A549 (cell line): Measurements from ENCODE around the gene RNF175. TPM values are rescaled to one million over a fixed set of nuclear protein-coding genes. Genes with fewer than 3 reads are reported as not detected.

ENCODE experiments used
- ATAC-seq, 2 experiments: fragments of 200-7000 bp in 1 of 2; fragments of >200 bp in 1 of 2; cut with Nextera tagmentation in 1 of 2; cut with Tn5 transposase in 1 of 2; 3 replicates each; pipeline versions ENCODE4 v1.8.0 to v1.9.1; 2018 to 2020; ENCODE audit warnings: mild to moderate bottlenecking in 1 of 2, moderate library complexity in 1 of 2
- CTCF ChIA-PET: fragments of 300-600 bp; sonication (Branson Sonifier 250); formaldehyde crosslinking; extraction: SDS; loops from one replicate; lab custom pipeline; 2021; ENCODE audit warnings: antibody characterized with exemption, inconsistent platforms; lab: Yijun Ruan, JAX
- POLR2A ChIA-PET: fragments of 350-600 bp; formaldehyde crosslinking; extraction: SDS; loops from one replicate; lab custom pipeline; 2021; ENCODE audit warnings: antibody characterized with exemption, inconsistent platforms; lab: Yijun Ruan, JAX
- DNase-seq, 2 experiments: peaks; one replicate each; pipeline versions ENCODE4 v3.0.0 to v3.0.0-alpha.2; 2011 to 2016; ENCODE audit warnings: low read depth in 1 of 2, low spot score in 1 of 2
- FAIRE-seq: peaks from 2 replicates; lab custom pipeline; 2011; peaks lifted over from hg19 to GRCh38; lab: Jason Lieb, UNC
- H3K27ac ChIP-seq, 2 experiments: fragments of >200 bp; sonication (Bioruptor Twin); formaldehyde crosslinking; 3 replicates each; pipeline ENCODE4 v1.5.1; 2016 to 2017
- H3K4me1 ChIP-seq: fragments of >200 bp; sonication (Bioruptor Twin); formaldehyde crosslinking; 3 replicates; pipeline ENCODE4 v1.6.1; 2016
- H3K4me2 ChIP-seq: fragments of >200 bp; sonication (Bioruptor Twin); formaldehyde crosslinking; 3 replicates; pipeline ENCODE4 v1.6.1; 2016
- H3K4me3 ChIP-seq: fragments of >200 bp; sonication (Bioruptor Twin); formaldehyde crosslinking; 3 replicates; pipeline ENCODE4 v1.5.1; 2016
- H3K9me3 ChIP-seq: fragments of >200 bp; sonication (Bioruptor Twin); formaldehyde crosslinking; 3 replicates; pipeline ENCODE4 v1.6.1; 2016
- BCL3 ChIP-seq: fragments of >200 bp; sonication (Bioruptor Twin); formaldehyde crosslinking; IDR thresholded peaks from 3 replicates; pipeline ENCODE4 v1.6.1; 2016
- E2F6 ChIP-seq: IDR thresholded peaks from 2 replicates; pipeline ENCODE4 v1.6.1; 2012; ENCODE audit warnings: low read depth, borderline replicate concordance
- EHF ChIP-seq: fragments of 250-450 bp; sonication (Bioruptor Pico); IDR thresholded peaks from 2 replicates; pipeline ENCODE4 v1.5.0; 2020; ENCODE audit warnings: mild to moderate bottlenecking
- FOSB ChIP-seq: fragments of 250-450 bp; sonication (Bioruptor Pico); IDR thresholded peaks from 2 replicates; pipeline ENCODE4 v1.5.0; 2020; ENCODE audit warnings: mild to moderate bottlenecking, moderate library complexity
- FOSL2 ChIP-seq, 2 experiments: fragments of 450-650 bp in 1 of 2; fragments of >200 bp in 1 of 2; sonication (Bioruptor Twin) in 1 of 2; formaldehyde crosslinking; IDR thresholded peaks; 2 replicates each; pipeline versions ENCODE4 v1.5.0 to v1.6.1; 2016 to 2020; ENCODE audit warnings: mild to moderate bottlenecking in 1 of 2, moderate library complexity in 1 of 2
- HES2 ChIP-seq: fragments of >200 bp; sonication (Bioruptor Twin); formaldehyde crosslinking; IDR thresholded peaks from 2 replicates; pipeline ENCODE4 v1.6.1; 2016
- HOXA7 ChIP-seq: fragments of 250-450 bp; sonication (Bioruptor Pico); IDR thresholded peaks from 2 replicates; pipeline ENCODE4 v1.5.0; 2020; ENCODE audit warnings: mild to moderate bottlenecking, moderate library complexity
- HOXB13 ChIP-seq: fragments of 250-450 bp; sonication (Bioruptor Pico); IDR thresholded peaks from 2 replicates; pipeline ENCODE4 v1.5.0; 2020; ENCODE audit warnings: low read depth, mild to moderate bottlenecking, moderate library complexity
- HOXB5 ChIP-seq: fragments of 250-450 bp; sonication (Bioruptor Pico); IDR thresholded peaks from 2 replicates; pipeline ENCODE4 v1.5.0; 2020; ENCODE audit warnings: mild to moderate bottlenecking, moderate library complexity
- JUN ChIP-seq, 2 experiments: fragments of >200 bp; sonication (Bioruptor Twin); formaldehyde crosslinking; IDR thresholded peaks; 2 replicates in 1 of 2; 3 replicates in 1 of 2; pipeline ENCODE4 v1.6.1; 2016 to 2017
- MAFK ChIP-seq: fragments of 450-650 bp; IDR thresholded peaks from 2 replicates; pipeline ENCODE4 v1.6.1; 2014; ENCODE audit not compliant: partially characterized antibody
- NFE2L2 ChIP-seq: fragments of 150-350 bp; conservative IDR thresholded peaks from 2 replicates; pipeline ENCODE4 v1.6.1; 2014; ENCODE audit warnings: low read length
- NPAS2 ChIP-seq: fragments of 250-450 bp; sonication (Bioruptor Pico); IDR thresholded peaks from 2 replicates; pipeline ENCODE4 v1.8.0; 2022; ENCODE audit warnings: mild to moderate bottlenecking, moderate library complexity, borderline replicate concordance
- PHF8 ChIP-seq: fragments of 200-600 bp; sonication (generic); IDR thresholded peaks from 2 replicates; pipeline ENCODE4 v1.6.1; 2016; ENCODE audit warnings: low read depth, mild to moderate bottlenecking, antibody characterized with exemption, moderate library complexity, borderline replicate concordance
- POLR2A ChIP-seq: IDR thresholded peaks from 2 replicates; pipeline ENCODE4 v1.6.1; 2012; ENCODE audit warnings: mild to moderate bottlenecking, low read length
- POLR2AphosphoS2 ChIP-seq: conservative IDR thresholded peaks from 2 replicates; pipeline ENCODE4 v1.6.1; 2012; ENCODE audit warnings: low read length, improper control_type of control experiment, inconsistent platforms
- RARB ChIP-seq: fragments of 250-450 bp; sonication (Bioruptor Pico); IDR thresholded peaks from 2 replicates; pipeline ENCODE4 v1.8.0; 2021; ENCODE audit warnings: mild to moderate bottlenecking, moderate library complexity
- RCOR1 ChIP-seq: fragments of 150-350 bp; IDR thresholded peaks from 2 replicates; pipeline ENCODE4 v1.6.1; 2014; ENCODE audit warnings: antibody characterized with exemption, low read length, low read depth
- RFX5 ChIP-seq: fragments of 450-650 bp; IDR thresholded peaks from 2 replicates; pipeline ENCODE4 v1.7.1; 2014; ENCODE audit warnings: antibody characterized with exemption, mild to moderate bottlenecking, moderate library complexity
- SMC3 ChIP-seq: fragments of >200 bp; sonication (Bioruptor Twin); formaldehyde crosslinking; IDR thresholded peaks from 3 replicates; pipeline ENCODE4 v1.6.1; 2018; ENCODE audit warnings: inconsistent platforms
- ZC3H11A ChIP-seq: fragments of 450-650 bp; IDR thresholded peaks from 2 replicates; pipeline ENCODE4 v1.6.1; 2014; ENCODE audit warnings: antibody characterized with exemption, mild to moderate bottlenecking
- ZFP36 ChIP-seq: fragments of 450-650 bp; IDR thresholded peaks from 2 replicates; pipeline ENCODE4 v1.6.1; 2014; ENCODE audit warnings: borderline replicate concordance; ENCODE audit not compliant: partially characterized antibody
- ZSCAN20 ChIP-seq: fragments of 250-450 bp; sonication (Bioruptor Pico); IDR thresholded peaks from 2 replicates; pipeline ENCODE4 v1.8.0; 2022; ENCODE audit warnings: mild to moderate bottlenecking, moderate library complexity
- WGBS: methylation state at CpG from one replicate; pipeline ENCODE4 v1.1.6; 2017; ENCODE audit errors: missing lambda C conversion rate; 5-methylcytosine and 5-hydroxymethylcytosine counted together
- polyA plus RNA-seq, 4 experiments: library from polyadenylated mRNA; depleted of rRNA in 3 of 4; stranded (reverse); fragments of >200 nt; fragmentation: RNase III in 1 of 4; extraction: RNeasy Plus Mini Kit Qiagen cat#74134 plus additional on column Dnase treatment in 1 of 4; gene quantifications; 2 replicates in 3 of 4; 3 replicates in 1 of 4; pipeline ENCODE4 v1.2.3, GENCODE V29; 2011 to 2017
- TF ChIP-seq, protein P1 (sequence below): fragments of 250-450 bp; sonication (Bioruptor Pico); IDR thresholded peaks from 2 replicates; pipeline ENCODE4 v1.5.0; 2020; ENCODE audit warnings: low read depth, mild to moderate bottlenecking, moderate library complexity

RNF175 gene
- polyA plus RNA-seq, 2 of the 4 experiments (the other 2 are of a cell fraction): not detected

DNA sequence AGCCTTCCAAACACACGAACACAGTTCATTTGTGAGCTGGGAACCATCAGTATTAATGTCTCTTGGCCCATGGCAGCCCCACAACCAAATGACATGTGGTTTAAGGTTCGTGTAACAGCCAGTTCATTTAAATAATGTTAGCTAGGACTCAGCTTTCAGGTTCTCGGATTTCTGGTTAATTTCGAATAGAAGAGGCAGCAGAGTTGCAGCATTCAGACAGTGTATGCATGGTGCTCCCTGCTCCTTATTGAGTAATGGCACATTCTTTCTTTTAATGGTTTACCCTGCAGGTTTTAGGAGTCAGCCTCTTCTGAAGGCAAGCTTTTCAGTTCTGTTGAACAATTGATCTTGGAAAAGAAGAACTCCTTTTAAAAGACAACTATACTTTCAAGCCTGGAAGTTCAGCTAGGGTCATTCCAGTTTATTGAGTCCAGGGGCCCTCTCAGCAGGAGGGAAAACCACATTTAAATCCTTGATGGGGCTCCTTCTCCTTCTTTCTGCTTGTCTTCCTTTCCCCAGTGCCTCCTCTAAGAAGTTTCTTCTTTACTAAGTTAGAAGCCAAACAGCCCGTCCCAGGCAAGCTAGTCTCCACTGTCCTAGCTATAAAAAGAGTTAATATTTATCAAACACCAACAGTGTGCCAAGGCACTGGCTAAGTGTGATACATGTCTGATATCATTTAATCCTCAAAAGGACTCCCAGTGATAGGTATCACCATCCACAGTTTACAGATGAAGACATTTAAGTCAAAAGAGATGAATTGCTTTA, 5.0 kb upstream of the RNF175 start:
- no peaks in the 10 kb centered on the region for H3K4me1 ChIP-seq
- TF ChIP-seq BCL3 (no peak), HES2 (no peak), NPAS2 (no peak), NFE2L2 (no peak), ZSCAN20 (CRISPR knock-in tag) (no peak)
- TF ChIP-seq, protein P1, sequence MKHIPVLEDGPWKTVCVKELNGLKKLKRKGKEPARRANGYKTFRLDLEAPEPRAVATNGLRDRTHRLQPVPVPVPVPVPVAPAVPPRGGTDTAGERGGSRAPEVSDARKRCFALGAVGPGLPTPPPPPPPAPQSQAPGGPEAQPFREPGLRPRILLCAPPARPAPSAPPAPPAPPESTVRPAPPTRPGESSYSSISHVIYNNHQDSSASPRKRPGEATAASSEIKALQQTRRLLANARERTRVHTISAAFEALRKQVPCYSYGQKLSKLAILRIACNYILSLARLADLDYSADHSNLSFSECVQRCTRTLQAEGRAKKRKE (CRISPR knock-in tag): no peak
- H3K27ac ChIP-seq: no peak overlapping the region
- CTCF ChIA-PET: interaction anchor here (1.5 kb wide), 1 partner anchor 15 kb away, joined by 4 read pairs; no protein-coding TSS in a partner anchor
- H3K4me3 ChIP-seq: no peak overlapping the region
- no peak for DNase-seq
- POLR2A ChIA-PET: no interaction called here
- FAIRE-seq: no peak
- no peak overlapping the region for H3K4me2 ChIP-seq
- WGBS: 0% methylated on average over 5 of the region's 5 CpGs
- H3K9me3 ChIP-seq: no peaks in the 10 kb centered on the region
- ATAC-seq: no peak

- ATAC-seq: no peak
- ChIA-PET CTCF (no interaction called here), POLR2A (no interaction called here)
- Histone ChIP-seq H3K9me3 (no peaks in the 10 kb centered on the region), H3K4me1 (no peaks in the 10 kb centered on the region), H3K4me2 (no peak overlapping the region), H3K27ac (no peak overlapping the region), H3K4me3 (no peak overlapping the region)
- FAIRE-seq: no peak
- no peak for DNase-seq
- WGBS: 43% methylated on average over 1 of the region's 1 CpG
- TF ChIP-seq ZSCAN20 (CRISPR knock-in tag): no peak
- no peak for TF ChIP-seq EHF
- no peak for TF ChIP-seq FOSL2 (IDR thresholded peaks at IDR 0.05)
- TF ChIP-seq FOSL2 (CRISPR knock-in tag; IDR thresholded peaks at IDR 0.05): no peak
- no peak for TF ChIP-seq HOXB13 (CRISPR knock-in tag)
- TF ChIP-seq HOXA7 (CRISPR knock-in tag): no peak
- TF ChIP-seq RFX5: no peak
- no peak for TF ChIP-seq SMC3
- no peak for TF ChIP-seq JUN (IDR thresholded peaks at IDR 0.05)
- no peak for TF ChIP-seq E2F6
- no peak for TF ChIP-seq MAFK
- no peak for TF ChIP-seq RARB
These were observed 3.6 kb upstream of the RNF175 start for GRCh38 chr4:153763404-153763803.

DNA sequence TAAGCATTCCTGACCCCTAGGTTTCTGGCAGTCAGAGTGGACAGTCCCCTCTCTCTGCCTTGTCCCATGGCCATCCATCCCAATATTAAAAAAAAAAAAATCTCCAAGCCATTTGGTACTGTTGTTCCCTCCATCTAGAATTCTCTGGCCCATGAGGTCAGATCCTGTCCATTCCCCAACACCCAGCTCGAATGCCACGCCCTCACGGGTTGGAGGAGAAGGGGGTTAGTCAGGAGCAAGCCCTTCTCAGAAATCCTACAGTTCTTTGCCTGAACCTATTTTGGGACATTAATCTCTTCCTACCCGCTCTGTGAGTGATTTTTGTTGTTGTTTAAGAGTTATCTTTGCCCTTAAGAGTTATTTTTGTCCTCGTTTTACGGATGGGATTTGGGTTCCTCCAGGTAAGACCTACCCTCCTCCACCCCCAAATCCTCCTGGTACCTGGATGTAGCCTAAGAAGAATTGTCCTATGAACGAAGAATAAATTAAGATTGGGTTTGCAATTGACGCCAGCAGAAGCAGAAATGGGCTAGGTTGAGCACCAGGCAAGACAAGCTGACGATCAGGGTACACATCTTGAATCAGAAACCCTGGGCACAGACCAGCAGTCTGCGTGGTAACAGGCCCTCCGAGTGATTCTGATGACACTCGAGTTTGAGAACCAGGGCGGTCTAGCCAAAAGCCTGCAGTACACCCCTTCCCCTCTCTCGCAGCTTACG, 977 bp downstream of the RNF175 start:
- Histone ChIP-seq H3K9me3 (no peaks in the 10 kb centered on the region), H3K27ac (no peak overlapping the region), H3K4me2 (no peak overlapping the region; the same call in 2 of the 3 replicates), H3K4me3 (no peak overlapping the region), H3K4me1 (no peaks in the 10 kb centered on the region)
- ATAC-seq: no peak
- TF ChIP-seq HOXB5 (CRISPR knock-in tag): no peak
- no peak for TF ChIP-seq ZC3H11A
- no peak for TF ChIP-seq HOXA7 (CRISPR knock-in tag)
- TF ChIP-seq FOSB (CRISPR knock-in tag): no peak
- no peak for TF ChIP-seq PHF8
- no peak for TF ChIP-seq ZFP36
- TF ChIP-seq POLR2AphosphoS2: no peak
- no peak for TF ChIP-seq POLR2A
- no peak for TF ChIP-seq NFE2L2
- no peak for TF ChIP-seq RCOR1
- 75% methylated on average over 15 of the region's 15 CpGs for WGBS
- no peak for DNase-seq
- POLR2A ChIA-PET: no interaction called here
- CTCF ChIA-PET: interaction anchor here (1.3 to 1.8 kb wide), 2 partner anchors 9 kb away, joined by 3 to 9 read pairs; no protein-coding TSS in a partner anchor
- FAIRE-seq: no peak
